Stimulated activated CD8-positive, alpha-beta memory T cell treated with anti-CD3 and anti-CD28 coated beads, Interleukin-12 subunit alpha, Interleukin-12 subunit beta, amount 100 ng/mL, for 4 hours (primary cell): Measurements from ENCODE around the gene PSTPIP2.
A peak's percentile ranks its signal among the peaks of the same experiment; 100 is the strongest.
"Not testable (repeated sequence)": the region's sequence is repeated elsewhere in the genome, so short reads cannot be mapped to it uniquely, and the experiment has no call there.

Experiments
- DNase-seq: peaks from one replicate; pipeline ENCODE4 v3.0.0-alpha.2; 2020; ENCODE audit warnings: low read depth

Gene PSTPIP2, protein sequence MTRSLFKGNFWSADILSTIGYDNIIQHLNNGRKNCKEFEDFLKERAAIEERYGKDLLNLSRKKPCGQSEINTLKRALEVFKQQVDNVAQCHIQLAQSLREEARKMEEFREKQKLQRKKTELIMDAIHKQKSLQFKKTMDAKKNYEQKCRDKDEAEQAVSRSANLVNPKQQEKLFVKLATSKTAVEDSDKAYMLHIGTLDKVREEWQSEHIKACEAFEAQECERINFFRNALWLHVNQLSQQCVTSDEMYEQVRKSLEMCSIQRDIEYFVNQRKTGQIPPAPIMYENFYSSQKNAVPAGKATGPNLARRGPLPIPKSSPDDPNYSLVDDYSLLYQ

GRCh38 chr18:46071653-46072375 is at the start of gene PSTPIP2:
Gene PSTPIP2 (minus strand): TSS chr18:46072260. CDS start chr18:46072188, 72 bp downstream.
- DNase-seq, result peak; percentile 42

DNA sequence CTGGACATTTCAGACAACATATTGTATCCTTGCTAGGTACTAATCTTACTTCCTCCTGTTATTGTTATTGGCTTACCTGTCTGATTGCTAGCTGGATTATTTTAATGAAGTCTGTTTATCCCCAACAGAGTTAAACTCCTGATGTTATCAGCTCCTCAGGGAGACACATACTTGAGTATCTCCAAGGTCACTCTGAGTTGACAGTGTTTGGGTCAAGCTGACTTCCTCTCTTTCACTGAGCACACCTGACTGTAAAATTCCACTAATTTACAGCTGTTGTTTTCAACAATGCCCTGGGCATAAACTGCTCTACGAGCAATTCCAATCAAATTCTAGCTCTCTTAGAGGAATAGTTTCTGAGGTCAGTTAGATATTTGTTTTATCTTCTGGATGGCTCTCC is 41.7 kb upstream of the PSTPIP2 start:
- no peak for DNase-seq

GRCh38 chr18:46110406-46110805 is 38.3 kb upstream of the PSTPIP2 start:
- no peak for DNase-seq

DNA sequence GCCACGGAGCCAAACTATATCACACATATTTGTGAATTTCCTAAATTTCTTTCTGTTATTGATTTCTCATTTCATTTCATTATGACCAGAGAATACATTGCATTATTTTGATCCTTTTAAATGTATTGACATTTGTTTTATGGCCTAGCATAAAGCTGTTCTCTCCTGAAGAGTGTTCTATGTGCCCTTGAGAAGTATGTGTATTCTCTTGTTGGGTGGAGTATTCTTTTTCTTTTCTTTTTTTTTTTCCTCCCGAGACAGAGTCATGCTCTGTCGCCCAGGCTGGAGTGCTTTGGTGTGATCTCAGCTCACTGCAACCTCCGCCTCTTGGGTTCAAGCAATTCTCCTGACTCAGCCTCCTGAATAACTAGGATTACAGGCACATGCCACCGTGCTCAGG is 37.3 kb upstream of the PSTPIP2 start:
- DNase-seq, result no peak

DNA sequence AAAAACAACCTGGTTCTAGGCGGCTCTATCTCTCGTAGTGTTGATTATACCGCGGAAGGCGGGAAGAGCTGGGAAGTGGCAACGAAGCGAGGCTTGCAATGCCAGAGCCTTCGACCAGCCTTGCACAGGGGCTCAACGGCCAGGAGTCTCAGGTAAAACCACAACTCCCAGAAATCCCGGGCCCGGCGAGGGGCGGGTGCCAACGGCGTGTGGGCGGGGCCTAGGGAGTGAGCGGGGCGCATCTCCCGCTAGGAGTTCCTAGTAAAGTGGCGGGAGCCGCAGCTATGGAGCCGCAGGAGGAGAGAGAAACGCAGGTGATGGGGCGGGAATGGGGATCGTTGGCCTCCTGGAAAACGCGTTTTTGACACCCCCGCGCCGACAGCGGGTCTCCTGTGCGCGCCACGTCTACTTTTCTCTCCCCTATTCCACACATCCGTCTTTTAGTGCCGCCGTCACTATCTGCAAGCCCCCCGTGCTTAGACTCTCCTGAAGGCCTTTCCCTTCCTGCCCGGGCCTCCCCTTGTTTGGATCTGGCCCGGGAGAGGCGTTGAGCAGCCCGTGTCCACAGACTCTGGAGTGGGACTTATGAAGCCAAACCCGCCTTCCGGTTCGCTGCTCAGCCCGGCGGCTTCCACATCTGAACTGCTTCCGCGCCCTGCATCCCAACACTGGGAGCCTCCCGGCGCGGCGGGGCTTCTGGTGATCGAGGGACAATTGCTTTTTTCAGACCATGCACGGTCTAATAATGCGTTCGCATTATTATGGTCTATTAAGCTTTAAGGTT is 32.3 kb upstream of the PSTPIP2 start, which contains the start of gene HAUS1:
Gene HAUS1, plus strand, starts transcription at position 258 of the 784 bp plus-strand sequence. Its CDS starts 27 bp downstream, at position 285.
- peak; percentile 71 for DNase-seq

GRCh38 chr18:46099463-46099862 is 27.4 kb upstream of the PSTPIP2 start:
- no peak for DNase-seq

DNA sequence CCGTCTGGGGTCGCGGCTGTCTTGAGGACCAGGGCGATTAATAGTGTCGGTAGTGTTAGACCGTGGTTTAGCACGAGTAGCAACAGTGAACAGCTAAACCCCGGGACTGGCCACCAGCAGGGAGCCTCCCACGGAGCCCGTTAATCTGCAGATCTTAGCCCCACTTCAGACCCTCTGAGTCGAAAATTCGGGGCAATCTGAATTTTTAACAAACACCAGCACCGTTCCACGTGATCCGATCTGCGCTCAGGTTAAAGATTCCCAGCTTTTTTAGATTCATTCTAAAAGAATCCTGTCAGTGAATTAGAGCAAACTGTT is 26.5 kb upstream of the PSTPIP2 start:
- no peak for DNase-seq

DNA sequence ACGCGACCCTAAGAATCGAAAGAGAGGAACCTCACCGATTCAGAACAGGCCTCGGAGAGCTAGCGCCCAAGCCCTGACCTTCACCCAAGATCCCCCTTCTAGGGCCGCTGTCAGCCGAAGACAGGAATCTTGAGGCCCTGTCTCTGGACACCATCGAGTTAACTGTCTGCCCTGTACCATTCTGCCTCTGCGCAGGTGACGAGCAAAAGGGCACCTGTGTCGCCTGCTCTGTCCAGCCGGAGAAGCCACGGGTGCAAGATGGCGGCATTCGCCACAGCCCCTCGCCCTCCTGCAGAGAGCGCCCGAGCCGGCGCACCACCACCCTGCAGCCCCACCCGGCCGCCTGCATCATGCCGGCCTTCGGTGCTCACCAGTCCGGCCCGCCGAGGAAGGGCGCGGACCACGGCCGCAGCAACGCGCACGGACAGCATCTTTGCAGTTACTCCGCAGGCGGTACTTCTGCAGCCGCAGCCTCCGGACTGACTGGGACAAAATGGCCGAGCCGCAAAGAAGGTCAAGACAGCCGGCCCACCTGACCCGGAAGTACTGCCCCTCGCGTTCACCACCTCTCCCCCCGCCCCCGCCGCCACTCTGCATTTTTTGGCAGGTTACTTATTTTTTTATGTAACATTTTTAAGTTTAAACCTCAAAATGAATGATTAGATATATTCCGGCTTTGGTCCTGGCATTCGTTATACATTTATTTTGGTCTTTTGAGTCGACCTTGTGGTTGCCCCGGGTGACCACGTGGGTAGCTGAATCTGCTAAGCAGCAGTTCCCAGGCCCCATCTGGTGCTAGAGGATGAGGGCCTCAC is 25.9 kb upstream of the PSTPIP2 start, which contains the start of gene ATP5F1A:
Gene ATP5F1A, minus strand, starts transcription at position 496 of the 815 bp plus-strand sequence. Its CDS starts 65 bp downstream, at position 431.
- peak; percentile 70 for DNase-seq

- DNase-seq, result no peak
Observed at GRCh38 chr18:46097431-46097800, 25.4 kb upstream of the PSTPIP2 start.

DNA sequence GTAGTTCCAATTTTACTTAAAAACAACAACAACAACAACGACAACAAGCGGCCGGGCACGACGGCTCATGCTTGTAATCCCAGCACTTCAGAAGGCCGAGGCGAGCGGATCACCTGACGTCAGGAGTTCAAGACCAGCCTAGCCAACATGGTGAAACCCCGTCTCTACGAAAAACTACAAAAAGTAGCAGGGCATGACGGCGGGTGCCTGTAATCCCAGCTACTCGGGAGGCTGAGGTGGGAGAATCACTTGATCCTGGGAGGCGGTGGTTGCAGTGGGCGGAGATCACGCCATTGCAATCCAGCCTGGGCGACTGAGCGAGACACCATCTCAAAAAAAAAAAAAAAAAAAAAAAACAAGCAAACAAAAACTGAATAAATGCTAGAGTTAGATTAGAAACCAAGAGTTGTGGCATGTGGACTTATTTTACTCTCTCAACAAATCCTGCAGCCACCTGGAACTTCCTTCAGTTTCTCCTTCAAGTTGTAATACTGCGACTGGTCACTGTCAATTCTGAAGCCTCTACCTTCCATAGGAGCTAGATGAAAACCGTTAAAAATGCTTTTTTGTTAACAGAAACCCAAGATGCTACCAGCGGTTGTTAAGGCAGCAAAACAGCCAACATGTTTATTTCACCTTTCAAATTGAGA is 24.7 kb upstream of the PSTPIP2 start:
- DNase-seq, result no peak

- DNase-seq, result no peak
Observed at GRCh38 chr18:46095532-46095931, 23.5 kb upstream of the PSTPIP2 start.

DNA sequence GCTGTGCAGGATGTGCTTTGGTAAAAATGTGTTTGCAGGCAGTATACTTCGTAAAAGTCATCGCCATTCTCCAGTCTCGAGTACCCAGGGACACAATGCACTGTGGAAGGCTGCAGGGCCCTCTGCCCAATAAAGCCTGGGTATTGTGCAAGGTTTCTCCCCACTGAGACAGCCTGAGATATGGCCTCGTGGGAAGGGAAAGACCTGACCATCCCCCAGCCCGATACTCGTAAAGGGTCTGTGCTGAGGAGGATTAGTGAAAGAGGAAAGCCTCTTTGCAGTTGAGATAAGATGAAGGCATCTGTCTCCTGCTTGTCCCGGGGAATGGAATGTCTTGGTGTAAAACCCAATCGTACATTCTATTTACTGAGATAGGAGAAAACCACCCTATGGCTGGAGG is 16.4 kb upstream of the PSTPIP2 start:
- not testable (repeated sequence) for DNase-seq

DNA sequence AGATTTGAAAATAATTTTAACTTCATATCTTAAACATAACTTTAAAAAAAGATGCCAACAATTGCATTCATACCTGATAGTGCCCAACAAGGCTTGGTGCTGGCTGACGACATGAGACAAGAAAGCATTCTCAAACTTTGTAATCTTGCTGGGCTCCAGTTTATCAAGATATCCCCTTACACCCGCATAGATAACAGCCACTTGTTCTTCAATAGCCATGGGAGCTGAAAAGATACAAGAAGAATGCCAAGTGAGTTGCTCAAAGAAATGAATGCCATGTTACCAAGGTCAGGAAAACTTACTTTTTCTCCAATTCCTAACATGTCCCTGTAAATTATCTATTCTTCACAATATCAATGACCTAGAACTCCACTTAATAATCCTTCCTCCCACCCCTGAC is 12.4 kb upstream of the PSTPIP2 start:
- no peak for DNase-seq

- DNase-seq, result no peak
Observed at GRCh38 chr18:46080156-46080555, 8.1 kb upstream of the PSTPIP2 start.

- no peak for DNase-seq
Observed at GRCh38 chr18:46079336-46079735, 7.3 kb upstream of the PSTPIP2 start.

DNA sequence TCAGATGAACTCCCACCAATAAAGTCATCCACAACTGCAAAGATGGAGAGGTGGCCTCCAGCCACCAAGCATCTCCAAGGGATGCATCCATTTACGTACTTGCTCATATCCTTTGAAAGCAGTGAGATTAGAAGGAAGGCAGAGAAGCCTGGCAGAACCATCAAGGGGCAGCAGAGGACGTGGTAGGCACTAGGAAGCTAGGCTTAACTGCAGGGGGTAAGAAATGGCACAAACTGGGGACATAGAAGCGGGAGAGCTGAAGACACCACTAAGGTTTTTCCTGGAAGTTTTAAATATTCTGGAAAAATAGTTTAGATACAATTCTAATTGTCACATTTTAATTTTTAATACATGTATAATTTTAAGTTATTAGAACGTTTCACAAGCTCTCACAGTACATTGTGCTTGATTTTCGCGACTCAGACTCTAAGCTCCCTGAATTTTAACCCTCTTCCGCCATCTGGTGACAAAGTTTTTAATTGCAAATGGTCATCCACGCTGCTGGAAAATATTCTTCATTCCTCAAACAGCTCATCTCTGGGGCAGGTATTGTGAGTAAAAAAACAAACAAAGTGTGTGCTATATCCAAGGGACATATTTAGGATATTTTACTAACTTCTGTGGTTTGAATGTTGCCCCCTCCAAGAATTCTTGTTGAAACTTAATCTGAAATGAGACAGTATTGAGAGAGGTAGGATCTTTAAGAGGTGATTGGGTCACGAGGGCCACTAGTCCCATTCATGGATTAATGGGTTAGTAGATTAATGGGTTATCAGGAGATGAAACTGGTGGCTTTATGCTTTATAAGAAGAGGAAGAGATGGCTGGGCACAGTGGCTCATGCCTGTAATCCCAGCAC is 1.6 kb upstream of the PSTPIP2 start:
- DNase-seq, result no peak

GRCh38 chr18:46072959-46073358 is 899 bp upstream of the PSTPIP2 start:
- no peak for DNase-seq

GRCh38 chr18:46072376-46072867 is 362 bp upstream of the PSTPIP2 start:
- DNase-seq, result no peak

DNA sequence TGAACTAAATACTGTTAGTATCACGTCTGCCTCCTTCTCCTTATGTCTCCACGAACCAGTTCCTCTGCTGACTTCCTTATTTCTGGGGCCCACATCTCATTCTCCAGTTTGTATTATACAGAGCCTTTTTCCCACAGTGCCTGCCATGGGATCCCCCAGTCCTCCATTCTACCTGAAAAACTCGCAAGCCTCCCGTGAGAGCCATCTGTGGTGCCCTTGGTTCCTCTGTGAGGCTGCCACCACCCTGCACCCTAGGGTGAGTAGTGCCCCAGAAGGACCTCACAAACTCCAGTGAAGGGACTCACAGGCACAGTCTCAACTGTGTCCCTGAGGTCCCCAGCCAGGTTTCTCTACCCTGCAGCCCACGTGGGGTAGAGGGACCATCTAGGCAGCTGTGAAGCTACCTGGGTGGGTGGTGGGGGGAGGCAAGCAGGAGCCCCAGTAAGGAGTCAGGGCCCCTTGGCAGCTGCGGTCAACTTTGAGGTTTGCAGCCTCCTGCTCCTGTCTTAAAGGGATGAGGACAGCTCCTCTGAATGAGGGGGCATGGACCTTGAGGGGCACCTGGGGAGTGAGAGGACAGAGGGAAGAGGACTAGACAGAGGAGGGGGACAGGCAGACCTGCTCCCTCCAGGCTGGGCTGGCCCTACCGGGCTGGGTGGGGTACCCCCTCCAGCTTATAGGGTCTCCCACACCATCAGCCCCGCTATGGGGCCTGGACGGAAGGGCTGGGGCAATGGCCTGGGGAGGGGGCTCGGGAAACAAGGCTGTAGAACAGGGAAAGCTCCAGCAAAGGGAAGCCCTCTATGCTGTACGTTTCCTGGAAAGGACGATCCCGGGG is 1.0 kb downstream of the PSTPIP2 start:
- DNase-seq, result peak; percentile 10
